ENCODE data around the gene SKAP1.

- TF ChIP-seq CTCF (IDR thresholded peaks at IDR 0.05 in 8 of 11, conservative IDR thresholded peaks at IDR 0.05 in 3 of 11), result no peak
- TF ChIP-seq POLR2AphosphoS5 (IDR thresholded peaks at IDR 0.05), result no peak
- no peak for TF ChIP-seq POLR2A (IDR thresholded peaks at IDR 0.05)
Observed at GRCh38 chr17:48317732-48318131, 112.3 kb downstream of the SKAP1 start.
